A673 (cell line): ENCODE results near the gene CHST6. TPM values are rescaled to one million over a fixed set of nuclear protein-coding genes. Genes with fewer than 3 reads are reported as not detected.
A peak's percentile ranks its signal among the peaks of the same experiment; 100 is the strongest.

Source experiments
- BruUV-seq: library from RNA; stranded (reverse); fragments of 400-500 nt; replicated peaks from 2 replicates; lab custom pipeline; 2021; lab: Mats Ljungman, UMichigan
- CTCF ChIA-PET: fragments of 300-600 bp; sonication (Branson Sonifier 250); formaldehyde crosslinking; loops from one replicate; lab custom pipeline; 2022; ENCODE audit warnings: antibody characterized with exemption; lab: Charles Lee
- POLR2A ChIA-PET: fragments of 300-600 bp; sonication (Branson Sonifier 250); formaldehyde crosslinking; loops from one replicate; lab custom pipeline; 2022; ENCODE audit warnings: antibody characterized with exemption; ENCODE audit not compliant: low non-redundant PET; lab: Charles Lee
- DNase-seq: peaks from one replicate; pipeline ENCODE4 v3.0.0-alpha.2; 2015; ENCODE audit warnings: low spot score
- H3K27ac ChIP-seq: fragments of 200-600 bp; sonication (generic); 2 replicates; pipeline ENCODE4 v1.5.1; 2016; ENCODE audit warnings: mixed run types, low read depth, mild to moderate bottlenecking, mixed read lengths, antibody characterized with exemption, low read length; ENCODE audit not compliant: poor library complexity, severe bottlenecking
- H3K27me3 ChIP-seq: fragments of 200-600 bp; sonication (generic); replicated peaks from 2 replicates; pipeline ENCODE4 v1.6.1; 2017; ENCODE audit warnings: mixed run types, low read depth, mild to moderate bottlenecking, mixed read lengths, antibody characterized with exemption, low read length; ENCODE audit not compliant: insufficient read depth, poor library complexity
- H3K36me3 ChIP-seq: fragments of 200-600 bp; sonication (generic); 2 replicates; pipeline ENCODE4 v1.6.1; 2016; ENCODE audit warnings: mixed run types, mild to moderate bottlenecking, mixed read lengths, antibody characterized with exemption, low read length; ENCODE audit not compliant: insufficient read depth, poor library complexity, severe bottlenecking
- H3K4me1 ChIP-seq: fragments of 200-600 bp; sonication (generic); 2 replicates; pipeline ENCODE4 v1.6.1; 2017; ENCODE audit warnings: mixed run types, mild to moderate bottlenecking, mixed read lengths, antibody characterized with exemption, low read length; ENCODE audit not compliant: insufficient read depth, poor library complexity, severe bottlenecking
- H3K4me3 ChIP-seq: fragments of 200-600 bp; sonication (generic); 2 replicates; pipeline ENCODE4 v1.5.1; 2016; ENCODE audit warnings: low read depth, mixed run types, mild to moderate bottlenecking, mixed read lengths, low read length; ENCODE audit not compliant: poor library complexity, severe bottlenecking
- H3K9me3 ChIP-seq: fragments of 200-600 bp; sonication (generic); 2 replicates; pipeline ENCODE4 v1.6.1; 2016; ENCODE audit warnings: mixed run types, low read depth, mild to moderate bottlenecking, mixed read lengths, antibody characterized with exemption, low read length; ENCODE audit not compliant: poor library complexity, severe bottlenecking
- CTCF ChIP-seq: fragments of 300-800, 200-600 bp; sonication (generic); conservative IDR thresholded peaks from 2 replicates; pipeline ENCODE4 v1.5.1; 2017; ENCODE audit warnings: low read depth, mild to moderate bottlenecking, antibody characterized with exemption, low read length, moderate library complexity, mixed read lengths
- EZH2 ChIP-seq: fragments of 200-600 bp; sonication (generic); IDR thresholded peaks from 2 replicates; pipeline ENCODE4 v1.6.1; 2017; ENCODE audit warnings: borderline replicate concordance, low read depth, mild to moderate bottlenecking, mixed read lengths, antibody characterized with exemption, low read length; ENCODE audit not compliant: poor library complexity, severe bottlenecking
- intact Hi-C: fragments of 100-400 bp; cut with micrococcal nuclease; formaldehyde crosslinking; loops from one replicate; pipeline ENCODE4 v1.10.0; 2022; ENCODE audit not compliant: unreplicated experiment
- total RNA-seq: library from RNA; stranded (reverse); gene quantifications from 2 replicates; pipeline ENCODE4 v1.2.3, GENCODE V29; 2021

The CHST6 gene
- total RNA-seq, 1 experiment from 2014 or later: 5.0 TPM

DNA sequence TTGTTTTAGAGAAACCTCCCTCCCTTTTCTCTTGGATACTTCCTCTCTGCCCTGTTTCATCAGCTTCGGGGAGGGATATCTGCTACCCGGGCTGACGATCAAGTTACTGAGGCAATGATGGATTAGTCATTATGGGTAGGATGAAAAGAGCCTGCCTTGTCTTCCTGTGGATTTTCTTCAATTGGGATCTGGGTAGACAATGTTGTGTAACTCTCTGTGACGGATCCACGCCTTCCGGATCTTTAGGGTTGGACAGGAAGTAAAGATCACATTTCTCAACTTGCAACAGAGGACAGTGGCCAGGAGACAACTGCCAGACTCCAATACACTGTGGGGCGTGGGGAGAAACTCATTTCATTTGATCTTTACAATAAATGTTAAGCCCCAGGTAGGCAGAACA lies 11.3 kb upstream of the CHST6 start:
- peak; percentile 74 for DNase-seq
- TF ChIP-seq CTCF: no peak
- no peak for TF ChIP-seq EZH2
- intact Hi-C loops: no loop called here
- Histone ChIP-seq H3K4me3 (no peak overlapping the region), H3K27me3 (no peaks in the 10 kb centered on the region), H3K9me3 (no peaks in the 10 kb centered on the region), H3K4me1 (peaks cover 9% of the 10 kb centered on the region), H3K27ac (peak overlapping the region; percentile 43), H3K36me3 (no peaks in the 10 kb centered on the region)
- ChIA-PET POLR2A (no interaction called here), CTCF (no interaction called here)
- BruUV-seq: no TSS peak

DNA sequence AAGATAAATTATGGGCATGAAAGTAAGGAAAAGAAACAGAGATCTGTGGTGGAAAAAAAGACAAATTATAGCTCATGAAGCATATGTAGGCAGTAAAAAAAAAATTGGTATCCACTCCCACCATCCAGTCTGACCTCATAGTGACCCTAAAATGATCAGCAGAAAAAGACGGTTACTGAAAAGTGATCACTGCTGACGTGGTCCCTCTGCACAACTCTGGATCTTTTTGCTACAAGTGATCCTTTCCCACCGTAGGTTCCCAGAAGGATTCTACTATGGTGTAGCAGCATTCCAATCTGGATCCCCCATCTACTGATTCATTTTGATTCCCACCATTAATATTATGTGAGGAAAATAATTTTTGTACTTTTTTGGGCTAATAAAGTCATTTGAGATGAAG lies 10.9 kb upstream of the CHST6 start:
- peak overlapping the region; percentile 43 for H3K27ac ChIP-seq
- no peak for DNase-seq
- no peak for TF ChIP-seq CTCF
- TF ChIP-seq EZH2: no peak
- CTCF ChIA-PET: no interaction called here
- peaks cover 9% of the 10 kb centered on the region for H3K4me1 ChIP-seq
- no TSS peak for BruUV-seq
- no peaks in the 10 kb centered on the region for H3K27me3 ChIP-seq
- H3K4me3 ChIP-seq: no peak overlapping the region
- H3K36me3 ChIP-seq: no peaks in the 10 kb centered on the region
- no peaks in the 10 kb centered on the region for H3K9me3 ChIP-seq
- intact Hi-C loops: no loop called here
- POLR2A ChIA-PET: no interaction called here

DNA sequence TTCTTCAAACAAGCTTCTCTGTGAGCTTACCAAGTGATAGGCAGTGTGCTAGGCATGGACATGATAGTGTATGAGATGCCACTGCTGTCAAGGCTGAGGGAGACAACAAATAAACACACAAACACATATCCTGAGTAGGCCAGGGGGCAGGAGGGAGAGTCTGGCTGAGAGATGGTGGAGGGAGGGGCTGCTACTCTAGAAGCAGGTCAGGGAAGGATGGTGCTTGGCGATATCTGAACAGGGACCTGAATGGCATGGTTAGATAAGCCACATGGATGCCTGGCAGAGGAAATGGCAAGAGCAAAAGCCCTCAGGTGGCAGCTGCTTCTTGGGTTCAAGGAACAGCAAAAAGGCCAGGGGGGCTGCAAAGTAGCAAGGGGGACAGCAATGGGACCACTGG lies 8.6 kb upstream of the CHST6 start:
- Histone ChIP-seq H3K9me3 (no peaks in the 10 kb centered on the region), H3K27me3 (no peaks in the 10 kb centered on the region), H3K4me1 (peaks cover 3% of the 10 kb centered on the region), H3K36me3 (no peaks in the 10 kb centered on the region), H3K4me3 (no peak overlapping the region), H3K27ac (no peak overlapping the region)
- no TSS peak for BruUV-seq
- no peak for DNase-seq
- ChIA-PET CTCF (no interaction called here), POLR2A (no interaction called here)
- TF ChIP-seq CTCF: no peak
- no peak for TF ChIP-seq EZH2
- intact Hi-C loops: no loop called here
